Gastroesophageal sphincter (tissue), 4 donors: ENCODE data around the gene TNFSF15. TPM values are rescaled to one million over a fixed set of nuclear protein-coding genes. Genes with fewer than 3 reads are reported as not detected.

Experiments used
- ATAC-seq: fragments of 150-250 bp; one replicate; pipeline ENCODE4 v1.9.1; 2016; ENCODE audit warnings: mild to moderate bottlenecking, moderate library complexity
- H3K27ac ChIP-seq, 4 donors: fragments of 200-600 bp; sonication (generic) in 3 of 4; 1 replicate in 3 of 4; 2 replicates in 1 of 4; pipeline ENCODE4 v1.5.1; 2016 to 2019
- H3K27me3 ChIP-seq: fragments of 200-600 bp; sonication (generic); one replicate; pipeline ENCODE4 v1.5.1; 2019
- H3K36me3 ChIP-seq, 2 donors: fragments of 200-600 bp; sonication (generic); one replicate each; pipeline ENCODE4 v1.5.1; 2019; ENCODE audit warnings: control low read depth in 1 of 2
- H3K4me1 ChIP-seq, 3 donors: fragments of 200-600 bp; sonication (generic); 1 replicate in 2 of 3; 2 replicates in 1 of 3; pipeline ENCODE4 v1.5.1; 2016 to 2019; ENCODE audit warnings: control low read depth in 2 of 3
- H3K4me3 ChIP-seq, 2 donors: fragments of 200-600 bp; sonication (generic); one replicate each; pipeline ENCODE4 v1.5.1; 2019; ENCODE audit warnings: mild to moderate bottlenecking in 1 of 2, moderate library complexity in 1 of 2
- H3K9me3 ChIP-seq, 3 donors: fragments of 200-600 bp; sonication (generic); one replicate each; pipeline ENCODE4 v1.5.1; 2017 to 2019; ENCODE audit warnings: control low read depth in 2 of 3
- EP300 ChIP-seq: sonication (generic); formaldehyde crosslinking; IDR thresholded peaks from one replicate; pipeline ENCODE4 v1.6.1; 2017; ENCODE audit warnings: antibody characterized with exemption, mild to moderate bottlenecking
- POLR2A ChIP-seq, 2 donors: fragments of 450-650 bp; IDR thresholded peaks; one replicate each; pipeline ENCODE4 v1.6.1; 2017; ENCODE audit warnings: antibody characterized with exemption in 2 of 2, mild to moderate bottlenecking in 2 of 2, moderate library complexity in 1 of 2
- POLR2AphosphoS5 ChIP-seq: sonication (generic); formaldehyde crosslinking; IDR thresholded peaks from one replicate; pipeline ENCODE4 v1.6.1; 2017; ENCODE audit warnings: antibody characterized with exemption
- WGBS, 2 donors: methylation state at CpG; one replicate each; pipeline ENCODE4 v1.1.5; 2018; ENCODE audit warnings: low coverage in 1 of 2; 5-methylcytosine and 5-hydroxymethylcytosine counted together
- total RNA-seq, 4 donors: library from RNA; depleted of rRNA; stranded (reverse); fragments of >200 nt; gene quantifications; one replicate each; pipeline ENCODE4 v1.1.0, GENCODE V29; 2016
- TF ChIP-seq, protein P1 (sequence below), 4 experiments: fragments of 200-600 bp in 2 of 4; fragments of 450-650 bp in 2 of 4; sonication (generic) in 1 of 4; IDR thresholded peaks; one replicate each; pipeline ENCODE4 v1.5.1; 2017 to 2019; ENCODE audit warnings: antibody characterized with exemption in 4 of 4, mild to moderate bottlenecking in 2 of 4, moderate library complexity in 2 of 4

The TNFSF15 gene
- total RNA-seq, 4 donors from 2014 or later = 0.13 to 0.27 (median 0.19) TPM

GRCh38 chr9:114830546-114830945, 24.7 kb upstream of the TNFSF15 start:
- no peaks in the 10 kb centered on the region for H3K4me1 ChIP-seq
- no peak overlapping the region for H3K4me3 ChIP-seq
- peaks cover 1% of the 10 kb centered on the region for H3K27me3 ChIP-seq
- no peaks in the 10 kb centered on the region for H3K36me3 ChIP-seq
- WGBS, 2 donors = 67 to 75% methylated on average over 1 of the region's 1 CpG
- H3K9me3 ChIP-seq = peaks cover 0 to under 1% (median 0%) of the 10 kb centered on the region in 3 donors
- TF ChIP-seq EP300 = no peak
- no peak for TF ChIP-seq POLR2AphosphoS5
- TF ChIP-seq, protein P1, sequence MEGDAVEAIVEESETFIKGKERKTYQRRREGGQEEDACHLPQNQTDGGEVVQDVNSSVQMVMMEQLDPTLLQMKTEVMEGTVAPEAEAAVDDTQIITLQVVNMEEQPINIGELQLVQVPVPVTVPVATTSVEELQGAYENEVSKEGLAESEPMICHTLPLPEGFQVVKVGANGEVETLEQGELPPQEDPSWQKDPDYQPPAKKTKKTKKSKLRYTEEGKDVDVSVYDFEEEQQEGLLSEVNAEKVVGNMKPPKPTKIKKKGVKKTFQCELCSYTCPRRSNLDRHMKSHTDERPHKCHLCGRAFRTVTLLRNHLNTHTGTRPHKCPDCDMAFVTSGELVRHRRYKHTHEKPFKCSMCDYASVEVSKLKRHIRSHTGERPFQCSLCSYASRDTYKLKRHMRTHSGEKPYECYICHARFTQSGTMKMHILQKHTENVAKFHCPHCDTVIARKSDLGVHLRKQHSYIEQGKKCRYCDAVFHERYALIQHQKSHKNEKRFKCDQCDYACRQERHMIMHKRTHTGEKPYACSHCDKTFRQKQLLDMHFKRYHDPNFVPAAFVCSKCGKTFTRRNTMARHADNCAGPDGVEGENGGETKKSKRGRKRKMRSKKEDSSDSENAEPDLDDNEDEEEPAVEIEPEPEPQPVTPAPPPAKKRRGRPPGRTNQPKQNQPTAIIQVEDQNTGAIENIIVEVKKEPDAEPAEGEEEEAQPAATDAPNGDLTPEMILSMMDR (IDR thresholded peaks at IDR 0.05) = no peak
- no peak for TF ChIP-seq POLR2A (IDR thresholded peaks at IDR 0.05)
- no peak overlapping the region for H3K27ac ChIP-seq
- ATAC-seq = no peak

DNA sequence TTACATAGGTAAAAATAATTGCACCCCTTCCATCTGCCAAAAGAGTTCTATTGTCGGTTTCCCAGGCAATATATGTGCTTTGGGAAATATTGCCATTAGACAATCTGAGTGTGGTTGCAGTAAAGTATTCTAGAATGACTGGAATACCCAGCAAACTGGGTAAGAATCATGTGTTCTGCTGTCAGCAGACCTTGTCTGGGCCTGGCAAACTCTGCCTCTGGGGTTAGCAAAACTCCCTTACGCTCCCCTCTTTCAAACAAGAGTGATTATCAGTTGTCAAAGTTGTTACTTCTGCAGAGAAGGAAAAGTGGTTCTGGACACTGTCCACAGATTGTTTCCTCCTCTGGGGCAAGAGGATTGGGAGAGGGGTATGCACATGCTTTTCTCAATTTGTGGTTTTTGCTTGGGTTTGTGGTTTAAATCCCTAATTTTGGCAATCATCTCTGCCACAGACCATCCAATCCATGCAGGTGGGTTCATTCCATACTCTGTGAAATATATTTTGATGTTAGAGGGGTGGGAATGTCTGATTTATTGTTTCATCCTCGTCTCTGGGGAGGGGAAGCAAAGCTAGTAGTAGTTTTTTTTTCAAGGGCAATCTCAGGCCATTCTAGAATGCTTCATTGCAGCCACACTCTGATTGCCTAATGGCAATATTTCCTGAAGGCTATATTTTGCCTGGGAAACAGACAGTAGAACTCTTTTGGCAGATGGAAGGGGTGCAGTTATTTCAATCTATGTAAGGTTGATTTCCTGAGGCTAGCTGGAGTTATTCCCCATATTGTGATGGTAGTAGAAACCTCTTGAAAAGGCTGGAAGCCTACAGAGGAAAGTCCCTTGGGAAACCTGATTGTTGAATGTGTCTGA, 24.0 kb upstream of the TNFSF15 start:
- no peaks in the 10 kb centered on the region for H3K36me3 ChIP-seq
- 78 to 83% methylated on average over 3 of the region's 3 CpGs for WGBS, 2 donors
- TF ChIP-seq, protein P1 (IDR thresholded peaks at IDR 0.05) = no peak
- TF ChIP-seq EP300 (no peak), POLR2AphosphoS5 (no peak), POLR2A (IDR thresholded peaks at IDR 0.05) (no peak)

GRCh38 chr9:114828303-114828650, 22.4 kb upstream of the TNFSF15 start:
- Histone ChIP-seq H3K27me3 (no peaks in the 10 kb centered on the region), H3K4me3 (no peak overlapping the region), H3K4me1 (no peaks in the 10 kb centered on the region), H3K27ac (no peak overlapping the region), H3K36me3 (no peaks in the 10 kb centered on the region), H3K9me3 (no peaks in the 10 kb centered on the region)
- TF ChIP-seq, protein P1 (IDR thresholded peaks at IDR 0.05) = no peak
- no peak for TF ChIP-seq POLR2AphosphoS5
- no peak for ATAC-seq
- WGBS, 2 donors = 70 to 95% methylated on average over 2 of the region's 3 CpGs

More for the DNA sequence above, 24.0 kb upstream of the TNFSF15 start:
- Histone ChIP-seq H3K27me3 (no peaks in the 10 kb centered on the region), H3K4me3 (no peak overlapping the region), H3K9me3 (no peaks in the 10 kb centered on the region), H3K27ac (no peak overlapping the region), H3K4me1 (no peaks in the 10 kb centered on the region)
- ATAC-seq = no peak

GRCh38 chr9:114827641-114828302, 21.9 kb upstream of the TNFSF15 start:
- Histone ChIP-seq H3K9me3 (no peaks in the 10 kb centered on the region), H3K27me3 (no peaks in the 10 kb centered on the region), H3K4me1 (no peaks in the 10 kb centered on the region), H3K27ac (no peak overlapping the region), H3K4me3 (no peak overlapping the region), H3K36me3 (no peaks in the 10 kb centered on the region)
- 60 to 77% methylated on average over 1 to 2 of the region's 2 CpGs for WGBS, 2 donors
- no peak for ATAC-seq
- TF ChIP-seq POLR2A (IDR thresholded peaks at IDR 0.05) (no peak), POLR2AphosphoS5 (no peak), EP300 (no peak)
- TF ChIP-seq, protein P1 (IDR thresholded peaks at IDR 0.05) = no peak
